Measurements from ENCODE around the gene CUEDC1.

DNA sequence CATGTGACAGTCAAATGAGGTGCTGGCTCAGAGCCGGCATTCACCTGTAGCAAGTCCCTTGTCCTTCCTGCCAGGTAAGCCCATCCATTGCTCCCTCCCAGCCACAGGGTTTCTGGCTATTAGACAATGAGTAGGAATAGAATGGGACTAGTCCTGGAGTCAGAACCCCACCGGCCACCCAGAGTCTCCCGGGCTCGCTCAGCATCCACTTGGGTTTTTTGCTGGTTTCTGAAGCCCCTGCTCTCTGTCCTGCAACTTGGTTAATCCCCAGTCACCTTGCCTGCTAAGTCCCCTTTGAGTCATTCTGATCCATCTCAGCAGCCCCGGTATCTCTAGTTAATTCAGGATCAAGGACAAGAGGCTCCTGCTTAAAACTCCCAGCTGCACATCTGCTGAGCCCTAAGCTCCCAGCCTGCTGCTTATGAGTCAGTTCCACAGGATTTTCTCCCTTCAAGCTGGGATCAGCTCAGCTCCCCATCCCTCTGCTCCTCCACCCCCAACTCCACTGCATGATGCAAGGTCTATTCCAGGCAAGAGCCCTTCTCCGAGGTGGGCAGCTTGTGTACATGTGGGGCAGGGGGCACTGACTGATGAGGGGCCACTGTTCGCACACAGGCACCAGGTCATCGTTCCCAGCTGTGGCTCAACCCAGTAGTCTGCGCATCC lies 85.5 kb downstream of the CUEDC1 start:
- TF ChIP-seq, protein P1, sequence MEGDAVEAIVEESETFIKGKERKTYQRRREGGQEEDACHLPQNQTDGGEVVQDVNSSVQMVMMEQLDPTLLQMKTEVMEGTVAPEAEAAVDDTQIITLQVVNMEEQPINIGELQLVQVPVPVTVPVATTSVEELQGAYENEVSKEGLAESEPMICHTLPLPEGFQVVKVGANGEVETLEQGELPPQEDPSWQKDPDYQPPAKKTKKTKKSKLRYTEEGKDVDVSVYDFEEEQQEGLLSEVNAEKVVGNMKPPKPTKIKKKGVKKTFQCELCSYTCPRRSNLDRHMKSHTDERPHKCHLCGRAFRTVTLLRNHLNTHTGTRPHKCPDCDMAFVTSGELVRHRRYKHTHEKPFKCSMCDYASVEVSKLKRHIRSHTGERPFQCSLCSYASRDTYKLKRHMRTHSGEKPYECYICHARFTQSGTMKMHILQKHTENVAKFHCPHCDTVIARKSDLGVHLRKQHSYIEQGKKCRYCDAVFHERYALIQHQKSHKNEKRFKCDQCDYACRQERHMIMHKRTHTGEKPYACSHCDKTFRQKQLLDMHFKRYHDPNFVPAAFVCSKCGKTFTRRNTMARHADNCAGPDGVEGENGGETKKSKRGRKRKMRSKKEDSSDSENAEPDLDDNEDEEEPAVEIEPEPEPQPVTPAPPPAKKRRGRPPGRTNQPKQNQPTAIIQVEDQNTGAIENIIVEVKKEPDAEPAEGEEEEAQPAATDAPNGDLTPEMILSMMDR (conservative IDR thresholded peaks at IDR 0.05): no peak
- TF ChIP-seq EZH2 (IDR thresholded peaks at IDR 0.05; ENCODE audit: low read depth): no peak

Measured in PC-9 (cell line).